CD14-positive monocyte (primary cell): ENCODE measurements around the gene SYNE1. TPM values are rescaled to one million over a fixed set of nuclear protein-coding genes. Genes with fewer than 3 reads are reported as not detected.

Experiments
- DNase-seq, 3 donors: peaks; one replicate each; pipeline ENCODE4 v3.0.0-alpha.2; 2011 to 2022
- H2AFZ ChIP-seq: 2 replicates; pipeline ENCODE4 v1.6.0; 2012; ENCODE audit warnings: mild to moderate bottlenecking, low read depth, low read length, inconsistent platforms; ENCODE audit not compliant: insufficient read depth, poor library complexity, severe bottlenecking
- H3K27ac ChIP-seq, 2 donors: 1 replicate in 1 of 2; 2 replicates in 1 of 2; pipeline ENCODE4 v1.5.1; 2012 to 2013; ENCODE audit warnings: low read length in 2 of 2, control low read depth in 1 of 2, inconsistent platforms in 1 of 2, low read depth in 1 of 2, mild to moderate bottlenecking in 1 of 2
- H3K27me3 ChIP-seq, 2 donors: one replicate each; pipeline versions ENCODE4 v1.6.0 to v1.6.1; 2011 to 2013; ENCODE audit warnings: low read length in 2 of 2; ENCODE audit not compliant: control insufficient read depth in 2 of 2, insufficient read depth in 2 of 2
- H3K36me3 ChIP-seq, 2 donors: replicated peaks in 1 of 2; 1 replicate in 1 of 2; 2 replicates in 1 of 2; pipeline versions ENCODE4 v1.5.1 to v1.6.1; 2012 to 2013; ENCODE audit warnings: low read length in 2 of 2, control low read depth in 1 of 2, inconsistent platforms in 1 of 2, mild to moderate bottlenecking in 1 of 2; ENCODE audit not compliant: insufficient read depth in 2 of 2, control insufficient read depth in 1 of 2
- H3K4me1 ChIP-seq, 2 donors: 1 replicate in 1 of 2; 2 replicates in 1 of 2; pipeline versions ENCODE4 v1.5.1 to v1.6.1; 2012 to 2013; ENCODE audit warnings: low read length in 2 of 2, control low read depth in 1 of 2, inconsistent platforms in 1 of 2, mild to moderate bottlenecking in 1 of 2, moderate library complexity in 1 of 2; ENCODE audit not compliant: insufficient read depth in 2 of 2, control insufficient read depth in 1 of 2
- H3K4me2 ChIP-seq: replicated peaks from 2 replicates; pipeline ENCODE3; 2012; ENCODE audit warnings: low read length, moderate library complexity, mild to moderate bottlenecking; ENCODE audit not compliant: poor library complexity, severe bottlenecking; ENCODE audit errors: extremely low read depth
- H3K4me3 ChIP-seq, 3 experiments: fragments of 200-600 bp in 1 of 3; sonication (generic) in 1 of 3; replicated peaks in 1 of 3; 1 replicate in 2 of 3; 2 replicates in 1 of 3; pipeline ENCODE4 v1.5.1; 2011 to 2013; ENCODE audit warnings: low read length in 3 of 3, mild to moderate bottlenecking in 3 of 3, control low read depth in 2 of 3, low read depth in 2 of 3, inconsistent platforms in 1 of 3, moderate library complexity in 1 of 3
- H3K79me2 ChIP-seq: 2 replicates; pipeline ENCODE4 v1.6.0; 2012; ENCODE audit warnings: mild to moderate bottlenecking, control low read depth, inconsistent platforms, low read length, moderate library complexity; ENCODE audit not compliant: insufficient read depth
- H3K9ac ChIP-seq: 2 replicates; pipeline ENCODE4 v1.6.0; 2017; ENCODE audit warnings: low read length, mild to moderate bottlenecking; ENCODE audit not compliant: insufficient read depth, poor library complexity, severe bottlenecking
- H3K9me3 ChIP-seq, 2 donors: replicated peaks in 1 of 2; 1 replicate in 1 of 2; 2 replicates in 1 of 2; pipeline versions ENCODE4 v1.5.1 to v1.6.1; 2012 to 2013; ENCODE audit warnings: low read length in 2 of 2, control low read depth in 1 of 2; ENCODE audit not compliant: control insufficient read depth in 1 of 2, insufficient read depth in 1 of 2
- H4K20me1 ChIP-seq: 2 replicates; pipeline ENCODE4 v1.6.0; 2012; ENCODE audit warnings: mild to moderate bottlenecking, low read length, control low read depth, moderate library complexity; ENCODE audit not compliant: insufficient read depth
- H3K27ac Mint-ChIP-seq, 7 donors: one replicate each; pipeline ENCODE4 v1.8.0; 2020; ENCODE audit warnings: mild to moderate bottlenecking in 7 of 7, mixed read lengths in 7 of 7, moderate library complexity in 6 of 7, inconsistent platforms in 2 of 7
- H3K27me3 Mint-ChIP-seq, 3 donors: one replicate each; pipeline ENCODE4 v1.8.0; 2021 to 2022; ENCODE audit warnings: low read depth in 3 of 3, mild to moderate bottlenecking in 3 of 3, mixed read lengths in 3 of 3, moderate library complexity in 3 of 3, inconsistent platforms in 1 of 3
- H3K36me3 Mint-ChIP-seq, 2 donors: one replicate each; pipeline ENCODE4 v1.8.0; 2020; ENCODE audit warnings: mixed read lengths in 2 of 2, inconsistent platforms in 1 of 2, mild to moderate bottlenecking in 1 of 2
- H3K4me1 Mint-ChIP-seq: one replicate; pipeline ENCODE4 v1.8.0; 2020; ENCODE audit warnings: mild to moderate bottlenecking, mixed read lengths
- H3K4me3 Mint-ChIP-seq, 2 donors: one replicate each; pipeline ENCODE4 v1.8.0; 2020; ENCODE audit warnings: mild to moderate bottlenecking in 2 of 2, mixed read lengths in 2 of 2, moderate library complexity in 1 of 2
- H3K9me3 Mint-ChIP-seq, 7 donors: one replicate each; pipeline ENCODE4 v1.8.0; 2020 to 2022; ENCODE audit warnings: mixed read lengths in 7 of 7, mild to moderate bottlenecking in 6 of 7, moderate library complexity in 6 of 7, inconsistent platforms in 2 of 7
- CTCF ChIP-seq: fragments of 200-600 bp; IDR thresholded peaks from one replicate; pipeline ENCODE4 v1.8.0; 2022; ENCODE audit warnings: antibody characterized with exemption, mild to moderate bottlenecking
- WGBS: methylation state at CpG from one replicate; pipeline ENCODE4 v1.1.5; 2013; ENCODE audit warnings: missing lambda C conversion rate; ENCODE audit not compliant: insufficient coverage; 5-methylcytosine and 5-hydroxymethylcytosine counted together
- intact Hi-C, 2 donors: fragments of 100-400 bp; cut with micrococcal nuclease; formaldehyde crosslinking; loops; one replicate each; pipeline versions ENCODE4 v1.15.0 to v1.15.1; 2023
- polyA plus RNA-seq, 3 donors: library from polyadenylated mRNA; depleted of rRNA in 1 of 3; unstranded in 2 of 3; stranded (reverse) in 1 of 3; fragments of 300-500 nt in 2 of 3; fragments of >200 nt in 1 of 3; fragmentation: Illumina TruSeq in 2 of 3; gene quantifications; 1 replicate in 2 of 3; 2 replicates in 1 of 3; pipeline ENCODE4 v1.2.3, GENCODE V29; 2012 to 2021

The SYNE1 gene
- polyA plus RNA-seq, 3 donors: 3.7 to 24.5 (median 8.1) TPM

- peak overlapping the region in 1 of 7 donors; percentile 9 for H3K27ac Mint-ChIP-seq
- intact Hi-C loops: no loop called here
- H3K4me3 Mint-ChIP-seq: no peak overlapping the region
Observed at GRCh38 chr6:152341596-152341995, 295.6 kb downstream of the SYNE1 start.

GRCh38 chr6:152338335-152339125, 298.6 kb downstream of the SYNE1 start:
- H3K9me3 ChIP-seq: no peaks in the 10 kb centered on the region
- Mint-ChIP-seq H3K36me3 (peaks cover 32 to 34% of the 10 kb centered on the region in 2 donors), H3K27ac (no peak overlapping the region), H3K27me3 (peaks cover 0 to 2% (median 2%) of the 10 kb centered on the region in 3 donors), H3K4me1 (peaks cover 7% of the 10 kb centered on the region), H3K4me3 (no peak overlapping the region), H3K9me3 (no peaks in the 10 kb centered on the region)
- H3K27ac ChIP-seq: no peak overlapping the region
- H2AFZ ChIP-seq: no peak overlapping the region
- no peak overlapping the region for H3K4me3 ChIP-seq
- H3K27me3 ChIP-seq: no peaks in the 10 kb centered on the region
- DNase-seq: peak in 2 of 3 donors; percentile 47 to 52
- H3K9ac ChIP-seq: no peak overlapping the region
- peak; percentile 89 for TF ChIP-seq CTCF
- WGBS: 91% methylated on average over 3 of the region's 10 CpGs
- no peaks in the 10 kb centered on the region for H4K20me1 ChIP-seq
- H3K79me2 ChIP-seq: no peaks in the 10 kb centered on the region
- intact Hi-C loops: loop anchor here in 1 of 2 donors (5.0 kb wide), 1 partner anchor 36 kb away; no protein-coding TSS in a partner anchor
- no peaks in the 10 kb centered on the region for H3K4me1 ChIP-seq
- H3K36me3 ChIP-seq: peaks cover 0 to 11% of the 10 kb centered on the region in 2 donors
- H3K4me2 ChIP-seq: no peak overlapping the region

More at GRCh38 chr6:152341596-152341995, 295.6 kb downstream of the SYNE1 start:
- Mint-ChIP-seq H3K27me3 (peaks cover 1 to 5% (median 5%) of the 10 kb centered on the region in 3 donors), H3K36me3 (peaks cover 26 to 27% of the 10 kb centered on the region in 2 donors), H3K9me3 (peaks cover 0 to 2% (median 0%) of the 10 kb centered on the region in 7 donors), H3K4me1 (peaks cover 7% of the 10 kb centered on the region)
- Histone ChIP-seq H2AFZ (no peak overlapping the region), H3K4me3 (no peak overlapping the region), H3K36me3 (peaks cover 0 to 15% of the 10 kb centered on the region in 2 donors), H4K20me1 (no peaks in the 10 kb centered on the region), H3K4me2 (no peak overlapping the region), H3K27ac (no peak overlapping the region), H3K9ac (no peak overlapping the region), H3K9me3 (no peaks in the 10 kb centered on the region), H3K4me1 (no peaks in the 10 kb centered on the region), H3K79me2 (no peaks in the 10 kb centered on the region), H3K27me3 (no peaks in the 10 kb centered on the region)
- no peak for TF ChIP-seq CTCF
- WGBS: no CpG with 5 or more reads among the region's 5 CpGs
- DNase-seq: no peak
